Vagina (tissue), 2 donors: ENCODE measurements around the gene NID1. TPM values are rescaled to one million over a fixed set of nuclear protein-coding genes. Genes with fewer than 3 reads are reported as not detected.

ENCODE experiments used
- DNase-seq, 2 donors: peaks; one replicate each; pipeline ENCODE4 v3.0.0-alpha.2; 2017; ENCODE audit errors: extremely low spot score in 2 of 2
- H3K27ac ChIP-seq: fragments of 200-600 bp; sonication (generic); one replicate; pipeline ENCODE4 v1.5.1; 2019
- H3K27me3 ChIP-seq: fragments of 200-600 bp; sonication (generic); one replicate; pipeline ENCODE4 v1.5.1; 2019
- H3K36me3 ChIP-seq, 2 donors: fragments of 200-600 bp; sonication (generic); one replicate each; pipeline ENCODE4 v1.5.1; 2017 to 2019
- H3K4me1 ChIP-seq: fragments of 200-600 bp; sonication (generic); one replicate; pipeline ENCODE4 v1.5.1; 2019
- H3K4me3 ChIP-seq, 2 donors: fragments of 200-600 bp; sonication (generic); 1 replicate in 1 of 2; 2 replicates in 1 of 2; pipeline ENCODE4 v1.5.1; 2016 to 2019
- H3K9me3 ChIP-seq: fragments of 200-600 bp; sonication (generic); one replicate; pipeline ENCODE4 v1.5.1; 2019
- POLR2A ChIP-seq, 2 donors: fragments of 450-650 bp; IDR thresholded peaks; one replicate each; pipeline ENCODE4 v1.6.1; 2017; ENCODE audit warnings: antibody characterized with exemption in 2 of 2, mild to moderate bottlenecking in 2 of 2, moderate library complexity in 2 of 2
- POLR2AphosphoS5 ChIP-seq, 2 donors: sonication (generic); formaldehyde crosslinking; IDR thresholded peaks; one replicate each; pipeline ENCODE4 v1.9.0; 2017; ENCODE audit warnings: antibody characterized with exemption in 2 of 2, mild to moderate bottlenecking in 2 of 2, low read depth in 1 of 2; ENCODE audit not compliant: insufficient read depth in 1 of 2
- intact Hi-C: fragments of 100-400 bp; cut with DNase I; formaldehyde crosslinking; loops from one replicate; pipeline ENCODE4 v1.15.1; 2023
- total RNA-seq: library from RNA; depleted of rRNA; stranded (reverse); fragments of >200 nt; gene quantifications from one replicate; pipeline ENCODE4 v1.2.3, GENCODE V29; 2016
- TF ChIP-seq, protein P1 (sequence below), 3 experiments: fragments of 450-650 bp in 2 of 3; fragments of 200-600 bp in 1 of 3; sonication (generic) in 1 of 3; IDR thresholded peaks; one replicate each; pipeline ENCODE4 v1.5.1; 2017 to 2019; ENCODE audit warnings: antibody characterized with exemption in 3 of 3, mild to moderate bottlenecking in 2 of 3, moderate library complexity in 2 of 3

The NID1 gene
- total RNA-seq, 1 donor from 2014 or later: 154 TPM

- Histone ChIP-seq H3K27me3 (no peaks in the 10 kb centered on the region), H3K9me3 (no peaks in the 10 kb centered on the region), H3K36me3 (peaks cover 0 to 12% of the 10 kb centered on the region in 2 donors), H3K4me1 (peaks cover 62% of the 10 kb centered on the region), H3K27ac (peak overlapping the region; percentile 92), H3K4me3 (no peak overlapping the region)
- no peak for DNase-seq
- TF ChIP-seq, protein P1, sequence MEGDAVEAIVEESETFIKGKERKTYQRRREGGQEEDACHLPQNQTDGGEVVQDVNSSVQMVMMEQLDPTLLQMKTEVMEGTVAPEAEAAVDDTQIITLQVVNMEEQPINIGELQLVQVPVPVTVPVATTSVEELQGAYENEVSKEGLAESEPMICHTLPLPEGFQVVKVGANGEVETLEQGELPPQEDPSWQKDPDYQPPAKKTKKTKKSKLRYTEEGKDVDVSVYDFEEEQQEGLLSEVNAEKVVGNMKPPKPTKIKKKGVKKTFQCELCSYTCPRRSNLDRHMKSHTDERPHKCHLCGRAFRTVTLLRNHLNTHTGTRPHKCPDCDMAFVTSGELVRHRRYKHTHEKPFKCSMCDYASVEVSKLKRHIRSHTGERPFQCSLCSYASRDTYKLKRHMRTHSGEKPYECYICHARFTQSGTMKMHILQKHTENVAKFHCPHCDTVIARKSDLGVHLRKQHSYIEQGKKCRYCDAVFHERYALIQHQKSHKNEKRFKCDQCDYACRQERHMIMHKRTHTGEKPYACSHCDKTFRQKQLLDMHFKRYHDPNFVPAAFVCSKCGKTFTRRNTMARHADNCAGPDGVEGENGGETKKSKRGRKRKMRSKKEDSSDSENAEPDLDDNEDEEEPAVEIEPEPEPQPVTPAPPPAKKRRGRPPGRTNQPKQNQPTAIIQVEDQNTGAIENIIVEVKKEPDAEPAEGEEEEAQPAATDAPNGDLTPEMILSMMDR (IDR thresholded peaks at IDR 0.05): no peak
- no peak for TF ChIP-seq POLR2A (IDR thresholded peaks at IDR 0.05)
- no peak for TF ChIP-seq POLR2AphosphoS5 (IDR thresholded peaks at IDR 0.05; ENCODE audit: insufficient read depth in 1 of 2, low read depth in 1 of 2)
- intact Hi-C loops: no loop called here
Measured at GRCh38 chr1:236015539-236015938, 49.4 kb downstream of the NID1 start.

DNA sequence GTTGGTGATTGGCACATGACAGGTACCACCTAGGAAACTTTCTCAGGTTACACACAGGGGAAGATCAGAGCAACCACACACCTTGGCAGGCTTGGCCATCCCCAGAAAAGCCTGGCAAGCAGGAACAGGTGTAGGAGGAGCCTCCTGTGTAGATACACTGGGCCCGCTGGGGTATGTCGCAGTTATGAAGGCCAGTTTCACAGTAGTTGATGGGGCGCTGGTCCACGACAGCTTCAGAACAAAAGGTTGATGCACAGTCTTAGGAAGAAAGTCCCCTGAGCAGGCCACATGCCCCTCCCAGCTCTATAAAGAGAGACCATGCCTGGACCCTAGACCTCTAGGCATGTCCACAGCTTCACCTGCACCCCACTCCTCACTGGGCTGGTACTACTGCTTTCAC is 51.6 kb downstream of the NID1 start:
- H3K27me3 ChIP-seq: no peaks in the 10 kb centered on the region
- H3K27ac ChIP-seq: peak overlapping the region; percentile 92
- peaks cover 63% of the 10 kb centered on the region for H3K4me1 ChIP-seq
- intact Hi-C loops: no loop called here
- TF ChIP-seq POLR2AphosphoS5 (IDR thresholded peaks at IDR 0.05; ENCODE audit: insufficient read depth in 1 of 2, low read depth in 1 of 2): no peak
- TF ChIP-seq, protein P1 (IDR thresholded peaks at IDR 0.05): no peak
- TF ChIP-seq POLR2A (IDR thresholded peaks at IDR 0.05): no peak
- no peak overlapping the region for H3K4me3 ChIP-seq
- H3K9me3 ChIP-seq: no peaks in the 10 kb centered on the region
- DNase-seq: no peak
- peaks cover 0 to 12% of the 10 kb centered on the region in 2 donors for H3K36me3 ChIP-seq

GRCh38 chr1:236011641-236012040 is 53.2 kb downstream of the NID1 start:
- peaks cover 0 to 13% of the 10 kb centered on the region in 2 donors for H3K36me3 ChIP-seq
- TF ChIP-seq POLR2AphosphoS5 (IDR thresholded peaks at IDR 0.05; ENCODE audit: insufficient read depth in 1 of 2, low read depth in 1 of 2): peak in 1 of 2 donors; percentile 11
- TF ChIP-seq, protein P1 (IDR thresholded peaks at IDR 0.05): no peak
- DNase-seq: no peak
- H3K27ac ChIP-seq: peak overlapping the region; percentile 81
- intact Hi-C loops: no loop called here
- H3K27me3 ChIP-seq: no peaks in the 10 kb centered on the region
- H3K4me3 ChIP-seq: no peak overlapping the region
- H3K4me1 ChIP-seq: peaks cover 49% of the 10 kb centered on the region
- no peaks in the 10 kb centered on the region for H3K9me3 ChIP-seq

DNA sequence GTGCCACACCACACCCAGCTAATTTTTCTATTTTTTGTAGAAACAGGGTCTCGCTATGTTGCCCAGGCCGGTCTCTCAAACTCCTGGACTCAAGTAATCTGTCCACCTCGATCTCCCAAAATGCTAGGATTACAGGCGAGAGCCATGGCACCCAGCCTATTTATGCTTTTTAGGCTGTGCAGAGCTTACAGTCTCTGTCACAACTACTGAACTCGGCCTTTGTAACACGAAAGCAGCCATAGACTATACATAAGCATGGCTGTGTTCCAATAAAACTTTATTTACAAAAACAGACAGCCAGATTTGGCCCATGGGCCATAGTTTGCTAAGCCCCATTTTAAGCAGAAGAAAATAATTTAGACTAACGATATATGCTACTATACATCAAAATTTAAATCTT is 54.4 kb downstream of the NID1 start:
- Histone ChIP-seq H3K27ac (peak overlapping the region; percentile 81), H3K4me3 (no peak overlapping the region), H3K27me3 (no peaks in the 10 kb centered on the region), H3K36me3 (peaks cover 0 to 14% of the 10 kb centered on the region in 2 donors), H3K4me1 (peaks cover 39% of the 10 kb centered on the region), H3K9me3 (no peaks in the 10 kb centered on the region)
- DNase-seq: no peak
- intact Hi-C loops: no loop called here
- TF ChIP-seq POLR2A (IDR thresholded peaks at IDR 0.05): no peak
- TF ChIP-seq, protein P1 (IDR thresholded peaks at IDR 0.05): no peak

DNA sequence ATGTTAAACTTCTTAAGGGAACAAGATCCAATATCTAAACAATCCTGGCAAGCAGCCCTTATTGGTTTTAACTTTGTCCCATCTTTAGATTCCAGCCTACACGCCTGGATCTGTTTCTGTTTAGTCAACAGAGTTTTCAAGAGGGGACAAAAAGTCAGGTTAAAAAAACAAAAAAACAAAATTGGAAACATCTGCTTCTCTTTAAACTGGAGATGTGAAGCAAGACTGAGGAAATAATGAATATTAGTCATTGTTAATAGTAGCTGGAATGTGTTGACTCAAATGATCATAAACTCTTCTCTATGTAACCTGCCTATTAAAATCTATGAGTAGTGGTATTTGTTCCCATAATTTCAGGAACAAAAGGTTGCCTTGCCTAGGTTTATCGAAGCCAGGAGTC is 55.0 kb downstream of the NID1 start:
- H3K9me3 ChIP-seq: no peaks in the 10 kb centered on the region
- peaks cover 33% of the 10 kb centered on the region for H3K4me1 ChIP-seq
- peaks cover 0 to 14% of the 10 kb centered on the region in 2 donors for H3K36me3 ChIP-seq
- H3K27ac ChIP-seq: peak overlapping the region; percentile 81
- no peaks in the 10 kb centered on the region for H3K27me3 ChIP-seq
- TF ChIP-seq POLR2AphosphoS5 (IDR thresholded peaks at IDR 0.05; ENCODE audit: insufficient read depth in 1 of 2, low read depth in 1 of 2): peak; percentile 58 to 72
- TF ChIP-seq, protein P1 (IDR thresholded peaks at IDR 0.05): no peak
- H3K4me3 ChIP-seq: no peak overlapping the region
- no peak for DNase-seq
- intact Hi-C loops: no loop called here
